Neutrophil (primary cell): ENCODE results near the gene CRK.

Source experiments
- H3K27ac ChIP-seq: fragments of 200-600 bp; sonication (generic); 2 replicates; pipeline ENCODE4 v1.5.1; 2016; ENCODE audit warnings: mild to moderate bottlenecking, moderate library complexity
- H3K27me3 ChIP-seq: fragments of 200-600 bp; sonication (generic); 2 replicates; pipeline ENCODE4 v1.6.0; 2016; ENCODE audit warnings: mild to moderate bottlenecking
- H3K36me3 ChIP-seq: fragments of 200-600 bp; sonication (generic); 2 replicates; pipeline ENCODE4 v1.5.1; 2017
- H3K4me1 ChIP-seq, 2 experiments: fragments of 200-600 bp in 1 of 2; sonication (generic) in 1 of 2; 1 replicate in 1 of 2; 2 replicates in 1 of 2; pipeline versions ENCODE4 v1.5.1 to v1.6.1; 2013 to 2016; ENCODE audit warnings: low read depth in 1 of 2, low read length in 1 of 2, mild to moderate bottlenecking in 1 of 2, moderate library complexity in 1 of 2; ENCODE audit not compliant: control insufficient read depth in 1 of 2, insufficient read depth in 1 of 2
- H3K4me3 ChIP-seq, 2 experiments: fragments of 200-600 bp in 1 of 2; sonication (generic) in 1 of 2; 1 replicate in 1 of 2; 2 replicates in 1 of 2; pipeline ENCODE4 v1.5.1; 2013 to 2016; ENCODE audit warnings: low read depth in 1 of 2, low read length in 1 of 2, mild to moderate bottlenecking in 1 of 2, moderate library complexity in 1 of 2
- H3K9me3 ChIP-seq: fragments of 200-600 bp; sonication (generic); 2 replicates; pipeline ENCODE4 v1.5.1; 2016
- TF ChIP-seq, protein P1 (sequence below): fragments of 200-600 bp; sonication (generic); IDR thresholded peaks from 2 replicates; pipeline ENCODE4 v1.5.1; 2016; ENCODE audit warnings: antibody characterized with exemption

Gene CRK

DNA sequence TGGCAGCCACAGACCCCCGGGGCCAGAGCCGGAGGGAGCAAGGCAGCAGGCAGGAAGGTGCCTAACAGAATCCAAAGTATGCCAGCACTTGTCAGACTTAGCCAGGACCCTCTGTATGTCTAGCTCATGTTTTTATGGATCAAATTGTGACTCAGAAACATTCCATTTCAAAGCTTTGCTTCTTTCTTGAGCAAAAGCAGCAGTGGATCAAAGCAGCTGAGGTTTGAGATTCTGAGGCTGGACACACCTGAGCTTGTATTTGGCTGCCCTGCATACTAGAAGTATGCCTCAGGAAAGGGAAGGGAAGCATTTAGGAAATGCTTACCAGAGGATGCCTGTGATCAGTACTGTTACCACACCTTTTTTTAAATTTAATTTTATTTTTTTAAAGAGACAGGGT lies 42.2 kb upstream of the CRK start:
- Histone ChIP-seq H3K27ac (no peak overlapping the region), H3K4me1 (peaks cover 4 to 5% of the 10 kb centered on the region in 2 experiments), H3K9me3 (no peaks in the 10 kb centered on the region), H3K27me3 (peaks cover 12% of the 10 kb centered on the region), H3K4me3 (no peak overlapping the region), H3K36me3 (peaks cover 91% of the 10 kb centered on the region)
- TF ChIP-seq, protein P1, sequence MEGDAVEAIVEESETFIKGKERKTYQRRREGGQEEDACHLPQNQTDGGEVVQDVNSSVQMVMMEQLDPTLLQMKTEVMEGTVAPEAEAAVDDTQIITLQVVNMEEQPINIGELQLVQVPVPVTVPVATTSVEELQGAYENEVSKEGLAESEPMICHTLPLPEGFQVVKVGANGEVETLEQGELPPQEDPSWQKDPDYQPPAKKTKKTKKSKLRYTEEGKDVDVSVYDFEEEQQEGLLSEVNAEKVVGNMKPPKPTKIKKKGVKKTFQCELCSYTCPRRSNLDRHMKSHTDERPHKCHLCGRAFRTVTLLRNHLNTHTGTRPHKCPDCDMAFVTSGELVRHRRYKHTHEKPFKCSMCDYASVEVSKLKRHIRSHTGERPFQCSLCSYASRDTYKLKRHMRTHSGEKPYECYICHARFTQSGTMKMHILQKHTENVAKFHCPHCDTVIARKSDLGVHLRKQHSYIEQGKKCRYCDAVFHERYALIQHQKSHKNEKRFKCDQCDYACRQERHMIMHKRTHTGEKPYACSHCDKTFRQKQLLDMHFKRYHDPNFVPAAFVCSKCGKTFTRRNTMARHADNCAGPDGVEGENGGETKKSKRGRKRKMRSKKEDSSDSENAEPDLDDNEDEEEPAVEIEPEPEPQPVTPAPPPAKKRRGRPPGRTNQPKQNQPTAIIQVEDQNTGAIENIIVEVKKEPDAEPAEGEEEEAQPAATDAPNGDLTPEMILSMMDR = no peak

DNA sequence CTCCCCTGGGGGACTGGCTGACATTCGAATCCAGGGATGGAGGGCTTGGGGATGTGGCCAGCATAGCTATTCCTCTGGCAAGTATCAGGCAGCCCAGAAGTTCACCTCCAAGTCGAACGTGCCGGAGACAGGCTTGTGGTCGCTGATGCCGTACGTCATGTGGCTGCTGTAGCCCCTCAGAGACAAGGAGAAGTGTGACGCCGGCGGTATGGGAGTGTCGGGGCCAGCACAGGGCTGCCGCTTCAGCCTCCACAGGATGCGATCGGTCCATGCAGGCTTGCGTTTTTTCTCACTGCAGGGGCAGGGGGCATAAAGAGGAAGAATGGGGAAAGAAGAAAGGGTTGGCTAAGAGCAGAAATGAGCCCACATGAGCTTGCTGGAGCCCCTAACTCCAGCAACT lies 41.8 kb upstream of the CRK start:
- no peak overlapping the region for H3K27ac ChIP-seq
- H3K36me3 ChIP-seq = peaks cover 89% of the 10 kb centered on the region
- H3K4me1 ChIP-seq = peaks cover 8 to 9% of the 10 kb centered on the region in 2 experiments
- H3K4me3 ChIP-seq = no peak overlapping the region
- peaks cover 16% of the 10 kb centered on the region for H3K27me3 ChIP-seq
- no peaks in the 10 kb centered on the region for H3K9me3 ChIP-seq
- TF ChIP-seq, protein P1 = no peak

DNA sequence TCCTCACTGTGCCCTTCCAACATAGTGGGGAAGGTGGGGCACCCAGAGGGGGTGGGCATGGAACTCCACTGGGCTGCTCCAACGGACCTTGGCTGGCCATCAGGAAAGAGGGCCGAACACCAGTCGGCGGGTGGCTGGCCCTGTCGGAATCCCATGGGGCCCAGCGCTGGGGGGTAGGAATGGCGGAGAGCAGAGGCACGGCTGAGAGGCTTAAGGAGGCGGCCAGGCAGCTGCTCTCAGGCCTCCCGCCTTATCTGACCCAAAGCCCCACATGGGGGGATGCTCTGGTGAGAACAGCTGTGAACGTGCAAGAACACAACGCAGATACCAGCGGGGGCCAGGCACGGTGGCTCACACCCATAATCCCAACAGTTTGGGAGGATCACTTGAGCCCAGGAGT lies 40.8 kb upstream of the CRK start:
- TF ChIP-seq, protein P1 = no peak
- Histone ChIP-seq H3K27ac (no peak overlapping the region), H3K27me3 (peaks cover 25% of the 10 kb centered on the region), H3K4me1 (peaks cover 15 to 18% of the 10 kb centered on the region in 2 experiments), H3K9me3 (no peaks in the 10 kb centered on the region), H3K4me3 (no peak overlapping the region), H3K36me3 (peaks cover 79% of the 10 kb centered on the region)

DNA sequence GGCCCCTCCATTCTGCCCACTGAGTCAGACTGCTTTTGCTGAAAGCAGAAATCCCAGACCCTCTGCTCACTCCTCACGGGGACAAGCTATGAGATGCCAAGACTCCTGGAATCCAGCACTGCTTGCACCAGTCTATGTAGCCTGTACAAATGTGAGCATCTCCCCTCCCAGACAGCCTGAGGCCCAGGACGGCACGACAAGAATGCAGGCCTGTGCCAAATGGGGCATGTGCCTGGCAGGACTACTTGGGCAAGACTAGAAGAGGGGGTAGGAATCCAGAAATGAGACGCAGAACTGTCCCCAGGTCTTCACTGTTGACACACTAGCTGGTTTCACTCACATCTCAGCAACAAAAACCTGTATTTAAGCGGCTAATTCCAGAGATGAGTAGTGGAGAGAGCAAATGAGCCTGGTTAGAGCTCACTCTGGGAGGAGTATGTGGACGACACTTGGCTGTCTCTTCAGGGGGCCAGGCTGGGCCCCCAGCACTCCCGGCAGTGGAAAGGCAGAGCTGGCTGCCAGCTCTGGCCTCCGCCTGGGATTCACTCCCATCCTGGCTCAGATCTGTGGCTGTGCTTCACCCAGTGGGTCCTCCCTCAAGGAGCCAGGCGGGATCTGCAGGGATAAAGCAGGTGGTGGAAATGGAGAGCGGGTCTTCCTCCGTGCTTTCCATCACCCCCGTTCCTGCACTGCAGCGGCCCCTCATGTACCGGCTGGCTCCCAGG lies 39.4 kb upstream of the CRK start:
- no peak overlapping the region for H3K4me3 ChIP-seq
- no peaks in the 10 kb centered on the region for H3K9me3 ChIP-seq
- peaks cover 23 to 28% of the 10 kb centered on the region in 2 experiments for H3K4me1 ChIP-seq
- no peak overlapping the region for H3K27ac ChIP-seq
- peaks cover 67% of the 10 kb centered on the region for H3K36me3 ChIP-seq
- peaks cover 34% of the 10 kb centered on the region for H3K27me3 ChIP-seq
- TF ChIP-seq, protein P1 = no peak

DNA sequence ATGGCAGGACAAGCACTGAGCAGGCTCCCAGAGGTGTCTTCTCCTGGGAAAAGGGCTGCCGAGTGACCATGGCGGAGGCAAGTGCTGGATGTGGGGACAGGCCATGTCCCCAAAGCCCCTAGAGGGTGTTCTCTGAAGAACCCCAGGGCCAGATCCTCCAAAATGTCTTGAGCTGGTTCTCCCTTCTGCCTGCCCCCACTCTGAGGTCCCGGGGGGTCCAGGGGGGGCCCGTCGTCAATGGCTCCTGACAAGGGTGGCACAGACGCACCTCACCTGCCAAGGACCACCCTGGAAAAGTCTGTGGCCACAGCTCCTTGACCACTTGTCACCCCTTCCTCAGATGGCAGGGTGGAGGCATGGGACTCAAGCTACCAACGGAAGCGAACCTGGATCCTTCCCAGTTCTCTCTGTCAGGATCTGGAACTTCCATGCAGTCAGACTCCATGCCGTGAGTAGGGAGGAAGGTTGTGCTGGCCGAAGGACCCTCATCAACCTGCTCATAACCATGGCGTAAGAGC lies 38.8 kb upstream of the CRK start:
- Histone ChIP-seq H3K4me1 (peaks cover 25 to 28% of the 10 kb centered on the region in 2 experiments), H3K27me3 (peaks cover 40% of the 10 kb centered on the region), H3K4me3 (no peak overlapping the region), H3K9me3 (no peaks in the 10 kb centered on the region), H3K27ac (no peak overlapping the region), H3K36me3 (peaks cover 62% of the 10 kb centered on the region)
- TF ChIP-seq, protein P1 = no peak
